ENCODE results near the gene ZNF521.
A peak's percentile ranks its signal among the peaks of the same experiment; 100 is the strongest.

ZNF521 gene

GRCh38 chr18:25250474-25250851 is 101.5 kb downstream of the ZNF521 start:
- DNase-seq (ENCODE audit: low read depth), result no peak

- DNase-seq (ENCODE audit: low read depth), result no peak
These were observed 103.2 kb downstream of the ZNF521 start for GRCh38 chr18:25248755-25249154.

- DNase-seq (ENCODE audit: low read depth), result peak; percentile 78
These were observed 104.2 kb downstream of the ZNF521 start for GRCh38 chr18:25247725-25248124.

DNA sequence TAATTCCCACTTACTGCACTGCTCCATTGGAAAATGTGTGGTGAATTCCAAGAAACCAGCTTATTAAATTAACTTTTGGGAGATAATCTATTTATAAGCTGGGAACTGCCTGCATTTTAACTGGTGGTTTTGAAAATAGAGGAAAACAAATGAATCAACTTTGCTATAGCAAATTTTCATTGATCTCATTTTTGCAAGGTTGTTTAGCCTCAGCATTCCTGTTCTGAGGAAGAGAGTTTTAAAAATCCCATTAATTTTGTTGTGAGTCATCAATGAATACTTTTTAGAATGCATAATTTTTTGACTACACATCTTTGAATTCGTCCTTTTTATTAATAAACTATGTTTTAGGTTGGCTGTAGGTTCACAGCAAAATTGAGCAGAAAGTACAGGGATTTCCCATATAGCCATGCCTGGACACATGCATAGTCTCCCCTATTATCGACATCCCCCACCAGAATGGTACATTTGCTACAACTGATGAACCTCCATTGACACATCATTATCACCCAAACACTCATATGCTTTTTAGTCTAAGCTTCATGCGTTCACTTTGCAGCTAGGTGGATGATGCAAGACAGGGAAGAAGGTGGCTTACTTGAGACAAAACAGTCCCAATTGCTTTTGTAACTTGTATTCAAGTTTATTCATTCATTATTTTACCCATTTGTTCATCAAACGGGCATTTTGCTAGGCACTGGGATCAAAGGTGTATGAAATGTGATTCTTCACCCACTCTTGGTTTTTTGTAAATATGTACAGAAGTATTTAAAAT is 106.9 kb downstream of the ZNF521 start:
- DNase-seq (ENCODE audit: low read depth), result peak; percentile 9

DNA sequence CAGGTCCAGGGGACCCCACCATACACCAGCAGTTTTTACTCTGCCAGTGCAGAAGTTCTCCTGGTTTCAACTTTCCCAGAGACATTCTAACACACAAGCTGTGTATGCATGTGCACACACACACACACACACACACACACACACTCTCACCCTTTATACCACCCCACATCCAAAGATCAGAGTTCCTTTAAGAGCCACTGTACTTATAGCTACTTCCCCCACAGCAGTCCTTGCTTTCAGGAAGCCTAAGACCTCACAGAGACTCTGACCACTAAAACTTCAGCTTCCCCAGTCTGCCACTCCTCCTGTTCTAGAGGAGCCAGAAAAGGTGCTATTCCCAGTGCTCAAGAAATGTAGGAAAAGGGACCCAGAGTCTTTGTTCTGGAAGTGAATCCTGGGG is 107.8 kb downstream of the ZNF521 start:
- DNase-seq (ENCODE audit: low read depth), result no peak

DNA sequence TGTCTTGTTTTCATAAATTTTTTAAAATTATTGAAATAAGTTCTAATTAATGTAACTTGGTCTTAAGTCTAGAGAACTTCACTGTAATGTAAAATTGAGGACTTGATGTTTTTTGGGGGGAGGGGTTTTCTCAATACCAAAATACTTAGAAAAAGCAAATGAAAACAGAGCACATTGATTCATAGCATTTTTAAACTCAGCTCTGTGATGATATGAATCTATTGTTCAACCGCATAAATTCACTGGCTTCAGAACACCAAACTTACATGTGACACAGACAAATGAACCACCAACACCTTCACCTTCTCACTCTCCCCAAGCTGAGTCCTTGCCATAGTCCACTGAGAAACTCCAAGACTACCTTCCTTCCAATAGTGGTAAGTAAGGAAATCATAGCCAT is 108.2 kb downstream of the ZNF521 start:
- no peak for DNase-seq (ENCODE audit: low read depth)

DNA sequence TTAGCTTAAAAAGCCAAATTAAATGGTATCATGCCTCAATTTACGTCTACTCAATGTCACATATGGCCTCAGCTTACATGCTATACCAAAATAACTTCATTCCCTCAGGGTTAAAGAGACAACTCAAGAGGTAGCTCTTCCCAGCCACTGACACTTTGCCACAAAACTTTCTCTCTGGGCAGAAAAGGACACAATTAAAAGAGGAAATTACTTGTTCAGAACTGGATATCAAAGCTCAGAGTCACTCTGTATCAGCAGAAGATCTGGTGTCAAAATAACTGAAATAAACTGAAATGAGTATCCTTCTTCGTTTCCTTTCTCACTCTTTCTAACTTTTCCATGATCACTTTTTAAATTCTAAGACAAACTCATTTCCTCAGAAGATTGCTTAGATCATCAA is 108.7 kb downstream of the ZNF521 start:
- no peak for DNase-seq (ENCODE audit: low read depth)

- no peak for DNase-seq (ENCODE audit: low read depth)
These were observed 111.6 kb downstream of the ZNF521 start for GRCh38 chr18:25240420-25240770.

DNA sequence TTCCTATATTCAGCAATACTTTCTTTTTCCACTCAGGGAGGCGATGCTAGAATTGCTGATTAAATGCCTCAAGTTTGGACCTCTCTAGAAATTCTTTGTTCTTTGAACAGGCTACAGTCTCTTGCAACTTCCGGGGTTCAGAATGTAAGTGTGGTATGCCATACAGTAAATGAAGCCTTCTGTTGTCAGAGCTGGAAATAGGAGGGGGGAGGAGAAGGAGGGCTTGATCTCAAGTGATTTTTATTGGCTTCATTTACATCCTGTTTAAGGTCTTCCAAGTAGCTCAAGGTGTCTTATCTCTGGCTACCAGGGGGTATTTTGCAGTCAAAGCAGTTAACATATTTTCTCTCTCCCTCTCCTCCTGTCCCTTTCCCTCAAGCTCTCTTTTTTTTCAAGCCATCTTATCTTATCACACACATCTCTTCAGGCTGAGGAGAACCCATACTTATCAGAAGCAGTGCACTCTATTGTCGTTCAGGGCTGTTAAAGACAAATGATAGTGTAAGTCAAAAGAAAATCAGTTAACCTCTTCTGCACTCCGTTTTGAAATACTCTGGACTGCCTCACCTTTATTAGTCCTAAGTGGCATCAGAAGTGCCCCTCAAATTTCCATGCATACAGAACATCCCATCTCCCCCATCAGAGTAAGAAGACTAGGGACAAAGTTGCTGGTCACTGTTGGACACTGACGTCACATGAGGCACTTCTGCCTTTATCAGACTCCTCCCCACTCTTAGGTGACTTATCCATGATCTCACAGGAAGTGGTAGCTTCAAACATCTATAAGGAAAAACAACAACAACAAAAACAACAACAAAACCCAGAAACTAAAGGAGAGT is 112.2 kb downstream of the ZNF521 start:
- DNase-seq (ENCODE audit: low read depth), result no peak

- DNase-seq (ENCODE audit: low read depth), result no peak
These were observed 112.8 kb downstream of the ZNF521 start for GRCh38 chr18:25239151-25239550.

DNA sequence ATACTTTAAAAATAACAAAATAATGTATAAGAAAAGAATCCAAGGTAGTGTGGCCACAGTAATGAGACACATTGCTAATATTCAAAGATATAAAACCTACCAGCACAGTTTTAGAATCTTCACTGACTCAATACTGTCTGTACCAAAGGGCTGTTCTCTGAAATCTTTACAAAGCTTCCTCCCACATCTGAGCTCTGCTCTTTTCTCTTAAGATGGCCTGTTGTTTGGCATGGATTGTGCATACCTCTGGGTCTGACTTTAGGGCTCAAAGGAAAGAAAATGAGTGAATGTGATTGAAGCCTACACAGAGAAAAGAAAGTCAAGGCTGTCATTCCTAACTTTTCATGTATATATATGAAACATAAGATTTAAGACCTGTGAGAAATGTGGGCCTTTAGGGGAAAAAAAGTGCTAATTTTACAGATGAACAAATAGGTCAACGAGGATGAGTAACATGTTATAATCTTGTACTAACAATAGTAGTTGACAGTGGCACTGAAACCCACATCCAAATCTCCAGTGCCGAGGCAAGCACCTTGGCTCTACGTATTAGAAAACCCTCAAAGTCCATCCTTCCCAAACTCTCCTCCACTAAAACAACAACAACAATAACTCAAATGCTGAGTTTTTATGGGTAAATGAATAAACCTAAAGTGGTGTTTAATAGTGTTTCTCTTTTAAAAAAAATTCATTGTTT is 114.2 kb downstream of the ZNF521 start:
- DNase-seq (ENCODE audit: low read depth), result no peak

GRCh38 chr18:25236736-25237135 is 115.2 kb downstream of the ZNF521 start:
- no peak for DNase-seq (ENCODE audit: low read depth)

DNA sequence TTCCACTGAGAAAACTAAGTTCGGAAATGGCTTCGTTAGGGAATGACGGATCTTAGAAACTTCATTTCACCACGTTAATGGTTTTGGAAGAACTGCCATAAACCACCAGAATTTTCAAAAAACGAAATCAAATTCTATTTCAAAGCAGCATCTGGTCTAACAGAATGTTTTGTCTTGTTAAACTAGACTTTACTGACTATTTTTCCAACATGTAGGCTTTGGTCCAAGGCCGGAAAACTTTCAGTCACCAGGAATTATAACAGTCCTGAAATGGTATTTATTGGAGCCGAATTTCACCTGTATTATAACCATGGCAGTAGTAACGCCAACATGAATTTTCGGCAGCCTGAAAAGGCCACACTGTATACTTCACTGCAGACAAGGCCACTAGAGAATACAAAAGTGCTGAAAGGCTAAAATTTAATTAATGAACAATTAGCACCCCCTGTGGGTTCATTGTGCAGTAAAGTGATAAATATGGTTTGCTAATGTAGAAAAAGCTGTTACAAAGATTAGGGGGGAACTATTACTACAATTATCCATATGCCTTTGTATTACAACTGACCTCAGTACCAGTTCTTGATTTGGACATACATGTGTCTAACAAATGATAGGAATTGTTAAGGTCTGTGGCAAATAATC is 116.4 kb downstream of the ZNF521 start:
- DNase-seq (ENCODE audit: low read depth), result no peak

DNA sequence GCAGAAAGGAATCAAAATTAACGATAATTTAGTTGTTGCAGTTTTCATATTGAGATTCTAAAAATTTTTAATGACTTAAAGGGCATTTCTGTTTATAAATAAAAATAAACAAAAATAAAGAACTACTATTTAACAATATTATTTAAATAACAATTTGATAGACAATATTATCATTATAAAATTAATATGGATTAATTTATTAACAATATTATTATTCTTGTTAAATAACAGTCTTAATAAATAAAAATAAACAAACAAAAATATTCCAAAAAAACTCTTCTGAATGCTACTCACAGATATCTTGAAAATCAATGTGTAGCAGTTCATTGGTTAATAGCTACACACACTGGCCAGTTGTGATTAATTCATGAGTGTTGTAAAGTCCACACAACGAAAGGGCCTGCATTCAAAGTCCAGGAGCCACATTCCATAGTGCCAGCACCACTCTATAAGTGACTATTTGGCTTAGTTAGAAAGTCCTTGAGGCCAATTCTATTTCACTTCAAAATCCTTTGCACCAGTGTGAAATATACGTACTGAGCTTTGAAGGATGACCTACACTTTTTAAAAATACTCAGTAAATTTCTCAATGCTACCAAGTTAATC is 117.1 kb downstream of the ZNF521 start:
- no peak for DNase-seq (ENCODE audit: low read depth)

- no peak for DNase-seq (ENCODE audit: low read depth)
These were observed 117.7 kb downstream of the ZNF521 start for GRCh38 chr18:25234322-25234639.

GRCh38 chr18:25233528-25234321 is 118.2 kb downstream of the ZNF521 start:
- DNase-seq (ENCODE audit: low read depth), result peak; percentile 20

DNA sequence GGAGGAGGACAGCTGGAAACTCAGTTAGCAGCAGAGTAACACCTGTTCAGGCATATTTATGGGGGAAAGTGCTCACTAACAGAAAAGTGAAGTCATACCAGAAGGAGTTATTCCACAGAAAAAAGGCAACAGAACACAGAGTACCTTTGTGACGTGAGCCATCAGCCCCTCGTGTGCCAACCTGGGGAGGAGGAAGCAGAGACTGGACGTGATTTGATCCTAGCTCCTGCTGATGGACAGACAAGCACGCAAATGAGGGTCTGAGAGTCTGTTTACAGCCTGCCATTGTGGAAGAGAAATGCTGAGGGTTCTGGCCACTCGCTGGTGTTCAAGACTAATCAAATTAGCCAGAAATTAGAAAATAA is 120.7 kb downstream of the ZNF521 start:
- DNase-seq (ENCODE audit: low read depth), result no peak

DNA sequence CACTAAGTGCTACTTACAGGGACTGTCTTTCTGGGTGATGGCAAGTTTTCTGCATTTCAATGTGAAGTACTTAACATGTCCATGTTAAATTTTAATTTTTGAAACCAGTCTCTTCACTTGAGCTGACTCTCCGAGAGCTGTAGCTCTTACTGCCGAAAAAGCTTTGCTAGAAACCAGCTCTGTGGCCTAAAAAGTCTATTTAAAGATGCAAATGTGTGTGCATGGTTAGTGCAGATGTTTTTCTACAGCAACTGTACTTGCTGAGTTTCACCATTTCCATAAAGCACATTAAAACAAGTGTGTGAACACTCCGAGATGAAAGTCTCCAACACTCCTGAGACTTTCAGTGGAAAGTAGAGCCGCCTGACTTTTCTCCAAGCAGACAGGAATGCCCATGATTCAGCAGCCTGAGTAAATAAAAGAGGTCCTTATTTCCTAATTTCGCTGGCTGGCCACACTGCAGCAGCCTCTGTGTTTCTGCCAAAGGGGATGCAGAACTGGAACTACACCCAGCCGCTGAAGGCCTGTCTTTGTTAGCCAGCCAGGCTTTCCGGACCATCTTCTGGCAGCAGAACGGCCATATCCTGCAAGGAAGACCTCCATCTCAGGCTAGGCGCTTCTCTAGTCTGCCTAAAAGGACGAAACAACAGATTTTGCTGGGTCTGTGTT is 121.2 kb downstream of the ZNF521 start:
- DNase-seq (ENCODE audit: low read depth), result peak; percentile 30

GRCh38 chr18:25229920-25230319 is 122.0 kb downstream of the ZNF521 start:
- DNase-seq (ENCODE audit: low read depth), result no peak

DNA sequence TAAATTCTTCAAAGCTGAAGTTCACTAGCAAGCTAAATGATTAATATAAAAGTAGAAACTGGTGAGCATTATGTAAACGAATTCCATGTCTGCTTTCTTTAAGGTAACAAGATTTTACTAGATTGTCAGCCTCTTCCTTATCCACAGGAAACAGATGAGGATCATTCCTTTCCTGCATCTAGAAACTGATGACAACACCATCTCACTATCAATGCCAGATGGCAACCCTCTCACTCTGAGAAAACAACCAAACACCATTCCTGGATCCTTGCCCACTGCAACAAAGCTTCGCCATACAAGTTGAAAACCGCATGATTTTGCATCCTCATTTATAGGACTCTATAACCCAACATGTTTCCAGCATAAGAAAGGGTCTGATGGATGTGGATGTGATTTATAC is 122.9 kb downstream of the ZNF521 start:
- no peak for DNase-seq (ENCODE audit: low read depth)

- DNase-seq (ENCODE audit: low read depth), result no peak
These were observed 123.6 kb downstream of the ZNF521 start for GRCh38 chr18:25228410-25228809.

Measured in ELR (cell line).